Nucleus accumbens (tissue), 56 donors: ENCODE measurements around the gene DCHS2.
A peak's percentile ranks its signal among the peaks of the same experiment; 100 is the strongest.

Experiments used
- DNase-seq, 56 donors: peaks; one replicate each; lab custom pipeline; 2025; lab: John Stamatoyannopoulos, UW

DCHS2 gene, protein sequence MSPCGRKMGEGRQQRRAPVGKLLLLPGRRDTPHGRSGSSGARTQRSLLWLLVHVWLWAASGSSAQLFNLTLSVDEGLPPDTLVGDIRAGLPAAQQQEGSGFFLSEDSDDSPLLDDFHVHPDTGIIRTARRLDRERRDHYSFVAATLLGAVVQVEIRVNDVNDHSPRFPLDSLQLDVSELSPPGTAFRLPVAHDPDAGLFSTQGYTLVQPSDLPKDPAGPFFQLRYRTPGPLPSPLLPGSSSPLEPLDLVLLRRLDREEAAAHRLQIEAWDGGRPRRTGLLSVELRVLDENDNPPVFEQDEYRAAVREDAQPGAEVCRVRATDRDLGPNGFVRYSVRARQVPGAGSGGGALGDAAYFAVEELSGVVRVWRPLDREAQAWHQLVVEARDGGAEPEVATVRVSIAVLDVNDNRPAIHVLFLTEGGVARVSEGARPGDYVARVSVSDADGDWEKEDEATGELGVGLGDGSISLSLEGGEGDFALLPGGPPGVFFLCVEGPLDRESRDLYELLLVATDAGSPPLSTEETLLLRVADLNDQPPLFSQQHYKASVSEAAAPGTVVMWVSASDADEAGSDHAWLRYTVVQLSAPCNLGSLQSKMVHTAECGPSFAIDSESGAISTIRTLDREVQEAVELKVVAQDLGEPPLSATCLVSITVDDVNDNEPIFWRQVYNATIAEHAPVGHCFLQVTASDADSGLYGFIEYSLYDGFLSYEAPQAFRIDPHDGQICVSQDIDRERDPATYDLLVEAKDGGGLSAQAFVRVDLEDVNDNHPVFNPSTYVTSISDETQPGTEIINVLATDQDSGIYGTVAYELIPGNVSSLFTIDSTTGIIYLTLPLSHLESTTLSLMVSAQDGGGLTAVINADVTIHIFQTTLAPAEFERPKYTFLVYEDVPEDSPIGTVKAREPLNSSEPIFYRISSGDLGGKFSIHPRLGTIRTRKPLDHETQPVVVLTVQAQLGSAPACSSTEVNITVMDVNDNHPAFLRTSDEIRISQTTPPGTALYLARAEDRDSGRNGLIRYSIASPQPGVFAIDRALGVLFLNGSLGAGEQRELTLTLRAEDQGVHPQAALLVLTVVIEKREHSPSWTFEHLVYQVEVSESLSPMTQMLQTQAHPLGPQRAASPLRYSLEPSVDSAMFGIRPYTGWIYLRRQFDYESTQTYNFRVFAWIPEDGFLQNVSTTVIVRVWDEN (N-terminal part only)

DNA sequence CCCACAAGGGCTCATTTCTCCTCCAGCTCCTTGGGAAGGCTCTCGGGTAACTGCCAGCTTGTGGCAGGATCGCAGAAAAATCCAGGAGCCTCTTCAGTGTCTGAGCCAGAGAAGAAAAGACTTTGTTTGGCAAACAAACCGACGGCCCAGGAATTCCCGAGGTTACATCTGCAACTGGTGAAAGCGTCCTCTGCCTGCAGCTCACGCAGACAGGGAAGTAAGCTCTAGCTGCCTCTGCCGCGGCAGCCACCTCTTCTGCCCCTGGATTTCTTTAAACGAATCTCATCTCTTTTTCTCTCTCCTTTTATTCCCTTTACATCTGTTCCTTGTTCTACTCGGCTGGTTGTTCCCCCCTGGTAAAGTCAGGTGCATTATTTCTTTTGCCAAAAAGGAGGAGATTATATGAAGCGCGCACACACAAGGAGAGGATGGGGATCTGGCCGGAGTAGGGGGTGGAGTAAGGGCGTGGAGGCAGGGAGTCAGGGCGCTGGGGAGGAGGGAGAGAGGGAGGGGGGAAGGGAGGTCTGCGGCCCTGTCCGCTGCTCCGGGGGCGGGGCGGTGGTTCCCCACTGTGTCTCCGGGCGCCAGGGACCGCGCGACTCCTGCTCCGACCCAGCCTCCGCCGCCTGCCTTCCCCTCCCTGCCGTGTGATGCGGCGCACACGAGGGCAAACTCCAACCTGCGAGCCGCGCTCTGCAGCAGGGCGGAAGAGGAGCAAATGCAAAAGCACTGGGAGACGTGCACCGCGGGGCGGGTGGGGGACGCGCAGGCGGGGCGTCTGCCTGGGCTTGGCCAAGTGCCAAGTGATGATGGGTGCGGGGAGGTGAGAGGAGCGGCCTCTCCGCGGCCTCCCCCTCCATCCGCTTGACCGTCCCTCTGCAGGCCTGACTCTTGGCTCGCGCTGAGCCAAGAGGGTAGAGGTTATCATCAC, at the start of gene DCHS2:
Gene DCHS2, minus strand, starts transcription at position 459 of the 931 bp plus-strand sequence. Its CDS starts 444 bp downstream, at position 15.
- peak in 28 of 56 donors; percentile 4 to 78 (median 30) for DNase-seq

- DNase-seq, result no peak
These were observed 42.7 kb upstream of the DCHS2 start for GRCh38 chr4:154534296-154534695.

GRCh38 chr4:154529728-154530519, 38.3 kb upstream of the DCHS2 start:
- DNase-seq, result no peak

DNA sequence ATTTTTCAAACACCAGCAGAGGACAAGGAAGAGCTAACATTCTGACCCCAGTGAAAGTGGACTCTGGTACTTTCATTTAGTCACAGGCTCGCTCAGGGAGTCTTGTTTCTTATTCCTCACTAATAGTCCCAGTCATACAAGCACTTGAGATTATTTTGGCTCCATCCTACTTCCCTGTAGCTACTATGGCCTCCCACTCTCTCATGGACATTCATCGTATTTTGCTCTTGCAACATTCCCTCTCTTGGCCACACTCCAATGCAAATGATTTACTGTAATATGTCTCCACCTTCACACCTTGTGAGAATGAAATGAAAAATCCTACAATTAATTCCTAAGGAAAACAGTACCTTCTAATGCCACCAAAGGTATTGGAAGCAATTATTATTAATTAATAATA, 37.3 kb upstream of the DCHS2 start:
- DNase-seq, result no peak

DNA sequence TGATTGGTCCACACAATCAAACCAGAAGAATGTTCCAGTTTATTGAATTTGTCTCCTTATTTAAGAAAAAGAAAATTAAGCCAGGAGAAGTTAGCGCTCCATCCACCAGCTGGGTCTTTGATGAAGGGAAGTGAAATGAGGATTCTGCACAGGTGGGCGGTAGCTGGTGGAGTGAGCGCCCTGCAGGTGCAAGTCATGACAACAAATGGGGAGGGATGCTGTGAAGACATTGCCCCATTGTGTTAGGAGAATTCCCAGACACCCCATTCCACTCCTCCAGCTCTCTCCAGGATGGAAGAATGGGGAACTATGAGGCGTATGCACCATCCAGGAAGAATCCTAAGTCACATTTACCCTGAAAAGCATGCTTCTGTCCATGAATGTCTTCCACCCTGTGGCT, 35.7 kb upstream of the DCHS2 start:
- no peak for DNase-seq

- no peak for DNase-seq
These were observed 34.6 kb upstream of the DCHS2 start for GRCh38 chr4:154526151-154526550.

- DNase-seq, result no peak
These were observed 30.0 kb upstream of the DCHS2 start for GRCh38 chr4:154521607-154522006.

GRCh38 chr4:154519214-154519613, 27.6 kb upstream of the DCHS2 start:
- no peak for DNase-seq

- DNase-seq, result no peak
These were observed 26.0 kb upstream of the DCHS2 start for GRCh38 chr4:154517591-154517990.

GRCh38 chr4:154516318-154517029, 24.9 kb upstream of the DCHS2 start:
- peak in 4 of 56 donors; percentile 4 to 19 (median 6) for DNase-seq

DNA sequence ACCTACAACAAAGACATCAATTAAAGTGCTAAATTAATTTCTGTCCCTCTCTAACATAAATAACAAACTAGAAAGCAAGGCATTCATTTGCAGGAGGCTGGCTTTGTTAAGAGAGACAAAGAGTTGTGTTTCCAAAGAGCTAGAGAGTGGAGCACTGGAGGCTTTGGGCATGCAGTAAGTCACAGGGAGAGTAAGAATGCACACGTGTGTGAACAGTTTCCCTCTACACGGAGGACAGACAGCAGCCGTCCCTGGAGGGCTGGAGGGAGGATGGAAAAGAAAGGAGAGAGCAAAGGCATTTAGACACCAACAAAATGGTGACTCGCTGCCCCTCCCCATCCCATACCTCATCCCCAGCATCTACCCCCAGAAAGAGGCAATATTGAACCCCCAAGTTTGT, 20.4 kb upstream of the DCHS2 start:
- DNase-seq, result no peak

DNA sequence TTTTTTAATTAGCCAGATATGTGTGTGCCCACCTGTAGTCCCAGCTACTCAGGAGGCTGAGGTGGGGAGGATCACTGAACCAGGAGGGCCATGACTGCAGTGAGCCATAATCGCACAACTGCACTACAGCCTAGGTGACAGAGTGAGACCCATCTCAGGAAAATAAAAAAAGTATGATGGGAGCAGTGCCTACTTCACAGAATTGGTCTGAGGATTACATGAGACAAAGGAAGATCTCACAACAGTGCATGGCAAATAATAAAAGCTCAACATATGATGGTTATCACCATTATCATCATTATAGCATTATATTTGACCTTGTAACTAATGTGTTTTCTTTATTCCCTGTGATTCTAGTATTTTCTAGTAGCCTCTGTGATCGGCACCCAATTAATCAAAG, 19.9 kb upstream of the DCHS2 start:
- DNase-seq, result no peak

DNA sequence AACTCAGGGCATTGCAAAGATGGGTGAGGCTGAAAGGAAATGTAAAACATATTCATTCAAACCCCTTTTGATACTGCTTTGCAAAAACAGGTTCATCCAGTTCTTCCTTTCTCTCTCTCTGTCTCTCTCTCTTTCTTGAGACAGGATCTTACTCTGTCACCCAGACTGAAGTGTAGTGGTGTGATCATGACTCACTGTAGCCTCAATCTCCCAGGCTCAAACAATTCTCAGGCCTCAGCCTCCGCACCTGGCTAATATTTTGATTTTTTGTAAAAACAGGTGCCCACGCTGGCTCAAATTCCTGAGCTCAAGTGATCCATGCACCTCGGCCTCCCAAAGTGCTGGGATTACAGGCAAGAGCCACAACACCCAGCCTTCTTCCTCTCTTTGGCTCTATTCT, 15.6 kb upstream of the DCHS2 start:
- DNase-seq, result no peak

GRCh38 chr4:154506253-154506652, 14.7 kb upstream of the DCHS2 start:
- peak in 3 of 56 donors; percentile 6 to 23 (median 12) for DNase-seq

DNA sequence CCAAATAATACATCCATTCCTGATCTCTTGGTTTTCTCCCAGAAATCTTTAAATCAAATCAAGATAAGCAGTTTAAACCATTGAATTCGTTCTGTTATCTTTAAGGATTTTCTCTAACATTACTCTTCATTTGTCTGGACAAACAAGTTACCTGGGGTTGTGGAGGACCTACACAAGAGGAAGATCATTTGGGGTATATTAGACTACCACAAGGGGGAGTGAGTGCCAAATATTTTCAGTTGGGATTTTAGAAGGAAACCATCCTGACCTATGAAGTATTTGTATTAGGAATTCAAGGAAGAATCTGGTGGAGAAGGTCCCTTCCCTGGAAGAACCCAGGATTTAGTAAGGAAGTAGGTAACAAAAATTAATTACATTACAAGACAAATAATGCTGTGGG, 12.0 kb upstream of the DCHS2 start:
- no peak for DNase-seq

GRCh38 chr4:154502111-154502510, 10.5 kb upstream of the DCHS2 start:
- no peak for DNase-seq

DNA sequence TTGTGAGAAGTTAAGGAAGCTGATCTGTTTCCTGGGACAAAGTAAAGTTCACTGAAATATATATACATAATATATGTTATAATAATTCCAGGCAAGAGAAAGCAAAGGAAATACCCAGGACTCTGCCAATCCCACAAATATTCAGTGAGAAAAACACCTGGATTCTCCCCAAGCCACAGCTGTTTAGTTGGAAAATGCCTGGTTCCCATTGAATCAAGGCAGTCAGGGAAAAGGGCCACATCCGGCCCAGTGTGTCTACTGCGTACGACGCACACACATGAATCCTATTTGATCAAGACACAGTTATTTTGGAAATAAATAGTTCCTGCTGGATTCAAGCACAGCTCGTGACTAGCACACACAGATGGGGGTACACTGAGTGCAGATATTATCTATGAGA, 6.3 kb upstream of the DCHS2 start:
- no peak for DNase-seq

GRCh38 chr4:154495867-154496266, 4.3 kb upstream of the DCHS2 start:
- DNase-seq, result no peak
